Stomach smooth muscle (tissue), 2 donors: ENCODE data around the gene PTCD2.

ENCODE experiments used
- H3K27ac ChIP-seq: one replicate; pipeline ENCODE4 v1.7.0; 2013; ENCODE audit warnings: mild to moderate bottlenecking, low read length, inconsistent platforms
- H3K27me3 ChIP-seq, 2 donors: one replicate each; pipeline ENCODE4 v1.7.0; 2013; ENCODE audit warnings: low read length in 2 of 2; ENCODE audit not compliant: insufficient read depth in 2 of 2, control insufficient read depth in 1 of 2
- H3K36me3 ChIP-seq, 2 donors: one replicate each; pipeline ENCODE4 v1.7.0; 2013; ENCODE audit warnings: low read length in 2 of 2; ENCODE audit not compliant: control insufficient read depth in 2 of 2, insufficient read depth in 2 of 2
- H3K4me1 ChIP-seq: one replicate; pipeline ENCODE4 v1.7.0; 2013; ENCODE audit warnings: low read length; ENCODE audit not compliant: control insufficient read depth, insufficient read depth
- H3K4me3 ChIP-seq, 2 donors: one replicate each; pipeline ENCODE4 v1.7.0; 2013; ENCODE audit warnings: low read length in 2 of 2
- H3K9ac ChIP-seq, 2 donors: one replicate each; pipeline ENCODE4 v1.7.0; 2013; ENCODE audit warnings: low read length in 2 of 2, mild to moderate bottlenecking in 1 of 2
- H3K9me3 ChIP-seq, 2 donors: one replicate each; pipeline ENCODE4 v1.7.0; 2013; ENCODE audit warnings: low read length in 2 of 2; ENCODE audit not compliant: control insufficient read depth in 2 of 2
- donor health status: healthy.
- donor health status: Pancreatic carcinoma.

PTCD2 gene

GRCh38 chr5:72346398-72346797, 26.2 kb downstream of the PTCD2 start:
- Histone ChIP-seq H3K36me3 (peaks cover 4 to 6% of the 10 kb centered on the region in 2 donors), H3K9me3 (no peaks in the 10 kb centered on the region), H3K4me3 (no peak overlapping the region), H3K27ac (no peak overlapping the region), H3K4me1 (no peaks in the 10 kb centered on the region), H3K9ac (no peak overlapping the region), H3K27me3 (no peaks in the 10 kb centered on the region)

GRCh38 chr5:72347801-72348308, 27.7 kb downstream of the PTCD2 start:
- Histone ChIP-seq H3K9me3 (no peaks in the 10 kb centered on the region), H3K4me1 (no peaks in the 10 kb centered on the region), H3K9ac (no peak overlapping the region), H3K27me3 (no peaks in the 10 kb centered on the region), H3K36me3 (peaks cover 4 to 6% of the 10 kb centered on the region in 2 donors), H3K27ac (no peak overlapping the region), H3K4me3 (no peak overlapping the region)

DNA sequence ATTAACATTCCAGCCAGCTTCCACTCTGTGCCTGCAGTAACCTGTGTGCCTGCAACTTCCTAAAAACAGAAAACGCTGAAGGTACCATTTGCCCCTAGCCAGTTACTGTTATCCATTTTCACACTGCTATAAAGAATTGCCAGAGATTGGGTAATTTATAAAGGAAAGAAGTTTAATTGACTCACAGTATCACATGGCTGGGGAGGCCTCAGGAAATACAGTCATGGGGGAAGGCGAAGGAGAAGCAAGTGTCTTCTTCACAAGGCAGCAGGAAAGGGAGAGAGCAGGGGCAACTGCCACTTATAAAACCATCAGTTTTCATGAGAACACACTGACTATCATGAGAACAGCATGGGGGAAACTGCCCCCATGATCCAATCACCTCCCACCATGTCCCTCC, 31.2 kb downstream of the PTCD2 start:
- H3K36me3 ChIP-seq, result no peaks in the 10 kb centered on the region
- no peak overlapping the region for H3K9ac ChIP-seq
- H3K27me3 ChIP-seq, result no peaks in the 10 kb centered on the region
- H3K4me3 ChIP-seq, result no peak overlapping the region
- H3K4me1 ChIP-seq, result no peaks in the 10 kb centered on the region
- H3K9me3 ChIP-seq, result no peaks in the 10 kb centered on the region
- no peak overlapping the region for H3K27ac ChIP-seq

GRCh38 chr5:72352616-72353015, 32.4 kb downstream of the PTCD2 start:
- H3K27ac ChIP-seq, result no peak overlapping the region
- no peaks in the 10 kb centered on the region for H3K9me3 ChIP-seq
- H3K9ac ChIP-seq, result no peak overlapping the region
- no peak overlapping the region for H3K4me3 ChIP-seq
- H3K4me1 ChIP-seq, result no peaks in the 10 kb centered on the region
- no peaks in the 10 kb centered on the region for H3K36me3 ChIP-seq
- H3K27me3 ChIP-seq, result no peaks in the 10 kb centered on the region

- H3K4me3 ChIP-seq, result no peak overlapping the region
- H3K9ac ChIP-seq, result no peak overlapping the region
- H3K9me3 ChIP-seq, result no peaks in the 10 kb centered on the region
- no peak overlapping the region for H3K27ac ChIP-seq
- no peaks in the 10 kb centered on the region for H3K36me3 ChIP-seq
- no peaks in the 10 kb centered on the region for H3K4me1 ChIP-seq
- H3K27me3 ChIP-seq, result no peaks in the 10 kb centered on the region
Observed at GRCh38 chr5:72353046-72353445, 32.9 kb downstream of the PTCD2 start.

- H3K27ac ChIP-seq, result no peak overlapping the region
- peaks cover 12 to 15% of the 10 kb centered on the region in 2 donors for H3K36me3 ChIP-seq
- no peaks in the 10 kb centered on the region for H3K27me3 ChIP-seq
- no peaks in the 10 kb centered on the region for H3K9me3 ChIP-seq
- H3K9ac ChIP-seq, result no peak overlapping the region
- H3K4me3 ChIP-seq, result no peak overlapping the region
- H3K4me1 ChIP-seq, result no peaks in the 10 kb centered on the region
Observed at GRCh38 chr5:72355706-72356299, 35.6 kb downstream of the PTCD2 start.

DNA sequence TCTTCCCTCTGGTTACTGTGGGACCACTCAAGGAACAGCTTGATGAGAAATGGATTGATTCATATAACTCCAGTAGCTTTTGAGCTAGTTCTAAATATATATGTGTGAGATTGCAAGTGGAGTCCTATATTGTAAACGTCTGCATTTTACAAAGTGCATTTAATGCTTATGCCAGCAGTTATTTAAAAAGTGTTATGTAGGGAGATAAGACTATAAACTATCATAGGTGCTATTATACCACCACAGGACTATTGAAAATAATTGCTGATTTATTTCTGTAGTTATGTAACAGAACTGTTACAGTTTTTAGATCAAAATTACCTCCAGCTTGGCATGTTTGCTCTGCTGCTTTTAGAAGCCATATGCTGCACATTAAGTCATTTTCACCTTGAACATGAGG, 36.2 kb downstream of the PTCD2 start:
- Histone ChIP-seq H3K4me3 (no peak overlapping the region), H3K9me3 (no peaks in the 10 kb centered on the region), H3K27ac (no peak overlapping the region), H3K36me3 (peaks cover 15 to 16% of the 10 kb centered on the region in 2 donors), H3K27me3 (no peaks in the 10 kb centered on the region), H3K9ac (no peak overlapping the region), H3K4me1 (no peaks in the 10 kb centered on the region)

- H3K4me1 ChIP-seq, result no peaks in the 10 kb centered on the region
- peaks cover 18 to 23% of the 10 kb centered on the region in 2 donors for H3K36me3 ChIP-seq
- no peak overlapping the region for H3K9ac ChIP-seq
- H3K9me3 ChIP-seq, result no peaks in the 10 kb centered on the region
- H3K27ac ChIP-seq, result no peak overlapping the region
- no peak overlapping the region for H3K4me3 ChIP-seq
- no peaks in the 10 kb centered on the region for H3K27me3 ChIP-seq
Observed at GRCh38 chr5:72358925-72359324, 38.8 kb downstream of the PTCD2 start.

DNA sequence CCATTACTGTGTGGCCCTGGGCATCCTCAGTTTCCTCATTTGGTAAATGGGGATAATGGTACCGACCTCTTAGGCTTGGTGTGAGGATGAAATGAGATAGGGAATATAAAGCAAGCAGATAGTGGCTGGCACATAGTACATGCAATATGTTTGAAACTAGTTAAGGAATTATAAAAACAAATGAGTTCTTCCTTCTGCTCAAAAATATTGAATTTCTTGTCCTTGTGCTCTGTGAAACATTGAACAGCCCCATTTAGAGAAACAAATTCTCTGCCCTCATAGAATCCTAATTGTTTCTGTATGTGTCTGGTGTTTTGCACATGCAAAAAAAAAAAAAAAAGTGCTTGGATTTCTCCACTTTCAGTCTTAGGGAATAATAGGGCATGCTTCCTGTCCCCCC, 39.7 kb downstream of the PTCD2 start:
- Histone ChIP-seq H3K36me3 (peaks cover 18 to 23% of the 10 kb centered on the region in 2 donors), H3K4me3 (no peak overlapping the region), H3K9me3 (no peaks in the 10 kb centered on the region), H3K27ac (no peak overlapping the region), H3K9ac (no peak overlapping the region), H3K27me3 (no peaks in the 10 kb centered on the region), H3K4me1 (no peaks in the 10 kb centered on the region)

GRCh38 chr5:72363166-72363802, 43.1 kb downstream of the PTCD2 start:
- Histone ChIP-seq H3K36me3 (peaks cover 16 to 24% of the 10 kb centered on the region in 2 donors), H3K9me3 (no peaks in the 10 kb centered on the region), H3K4me1 (peaks cover 4% of the 10 kb centered on the region), H3K9ac (no peak overlapping the region), H3K27ac (no peak overlapping the region), H3K27me3 (no peaks in the 10 kb centered on the region), H3K4me3 (no peak overlapping the region)

GRCh38 chr5:72364171-72364570, 44.0 kb downstream of the PTCD2 start:
- Histone ChIP-seq H3K27me3 (no peaks in the 10 kb centered on the region), H3K9me3 (no peaks in the 10 kb centered on the region), H3K36me3 (peaks cover 10 to 20% of the 10 kb centered on the region in 2 donors), H3K4me1 (peaks cover 4% of the 10 kb centered on the region), H3K9ac (no peak overlapping the region), H3K4me3 (no peak overlapping the region), H3K27ac (no peak overlapping the region)
